ENCODE measurements around the gene FGFBP3.

Gene FGFBP3

GRCh38 chr10:91860885-91861284 is 48.4 kb downstream of the FGFBP3 start:
- DNase-seq (ENCODE audit: extremely low read depth in 1 of 2, low read depth in 1 of 2) = no peak

- no peak for DNase-seq (ENCODE audit: extremely low read depth in 1 of 2, low read depth in 1 of 2)
These were observed 52.6 kb downstream of the FGFBP3 start for GRCh38 chr10:91856637-91857036.

All from stimulated activated CD8-positive, alpha-beta memory T cell treated with anti-CD3 and anti-CD28 coated beads, Interleukin-7, amount 100 ng/mL, for 48 hours (primary cell).